ENCODE results near the gene LRP2BP.

Gene LRP2BP

DNA sequence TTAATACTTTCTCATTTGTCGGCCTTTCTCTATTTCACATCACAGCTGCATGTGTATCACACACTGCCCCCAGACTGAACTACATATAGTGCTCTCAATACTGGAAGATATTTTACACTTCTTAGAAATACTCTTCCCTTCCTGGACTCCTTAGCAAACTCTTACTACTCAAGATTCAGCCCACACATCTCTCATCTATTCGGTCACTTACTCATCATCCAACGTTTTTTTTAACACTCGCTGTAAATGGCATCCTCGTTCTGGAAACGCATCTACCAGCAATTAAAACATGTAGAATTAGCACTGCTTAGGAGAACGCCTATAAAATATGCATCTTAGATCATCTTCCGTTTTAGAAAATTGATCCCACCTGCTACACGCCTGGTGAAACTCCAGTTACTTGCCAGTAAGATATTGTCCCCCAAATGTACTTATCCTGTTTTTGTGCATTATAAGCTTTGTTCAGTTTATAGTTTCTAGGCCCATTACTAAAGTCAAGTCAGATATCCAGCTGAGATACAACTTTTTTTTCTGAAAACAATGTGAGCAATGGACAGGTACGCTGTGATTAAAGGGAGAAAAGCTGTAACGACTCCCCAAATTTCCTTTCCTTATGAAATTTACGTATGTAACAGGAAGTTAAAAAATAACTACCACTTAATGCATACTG lies 1.0 kb downstream of the LRP2BP start:
- H3K79me1 ChIP-seq (replicated peaks; ENCODE audit: low read length, poor library complexity, severe bottlenecking), result no peaks in the 10 kb centered on the region
- peaks cover 4% of the 10 kb centered on the region for H3K4me1 ChIP-seq (ENCODE audit: control insufficient read depth, insufficient read depth, low read depth, low read length)
- DNase-seq, result no peak
- H2BK12ac ChIP-seq (ENCODE audit: low read length in 2 of 2), result no peak overlapping the region
- H3K23ac ChIP-seq (ENCODE audit: low read length in 2 of 2), result no peak overlapping the region
- no peak overlapping the region for H3K14ac ChIP-seq (ENCODE audit: low read length in 2 of 2)
- peak overlapping the region in 1 of 2 experiments; percentile 80 for H3K4me3 ChIP-seq (ENCODE audit: insufficient read depth in 1 of 2, low read depth in 1 of 2, low read length in 2 of 2)
- H3K9ac ChIP-seq (ENCODE audit: low read length), result peak overlapping the region; percentile 94
- no peak overlapping the region for H2BK120ac ChIP-seq (ENCODE audit: low read depth, low read length)
- H2BK15ac ChIP-seq (ENCODE audit: low read depth, poor library complexity, severe bottlenecking), result no peak overlapping the region
- H4K8ac ChIP-seq (ENCODE audit: low read length), result no peak overlapping the region
- no peak overlapping the region for H2BK5ac ChIP-seq (ENCODE audit: low read depth, low read length, poor library complexity, severe bottlenecking)
- peaks cover 0 to 11% of the 10 kb centered on the region in 2 experiments for H3K36me3 ChIP-seq (ENCODE audit: control insufficient read depth in 1 of 2, insufficient read depth in 2 of 2, low read depth in 1 of 2, low read length in 2 of 2)
- H2AFZ ChIP-seq (ENCODE audit: low read depth, low read length), result no peak overlapping the region
- no peak overlapping the region for H3K4me2 ChIP-seq (ENCODE audit: low read length, poor library complexity, severe bottlenecking)
- H3K9me3 ChIP-seq (ENCODE audit: control insufficient read depth, low read length), result no peaks in the 10 kb centered on the region
- H3K18ac ChIP-seq (ENCODE audit: low read depth in 1 of 2, low read length in 2 of 2), result no peak overlapping the region
- no peak overlapping the region for H3K27ac ChIP-seq (ENCODE audit: low read length, poor library complexity, severe bottlenecking)
- H2AK5ac ChIP-seq (ENCODE audit: low read length, severe bottlenecking), result no peak overlapping the region
- H4K91ac ChIP-seq (ENCODE audit: low read length), result no peak overlapping the region
- no peaks in the 10 kb centered on the region for H3K27me3 ChIP-seq (ENCODE audit: control insufficient read depth in 1 of 2, insufficient read depth in 1 of 2, low read length in 2 of 2)
- WGBS, result 96% methylated on average over 9 of the region's 12 CpGs
- no peak overlapping the region for H3K4ac ChIP-seq (ENCODE audit: low read depth in 1 of 2, low read length in 2 of 2)

DNA sequence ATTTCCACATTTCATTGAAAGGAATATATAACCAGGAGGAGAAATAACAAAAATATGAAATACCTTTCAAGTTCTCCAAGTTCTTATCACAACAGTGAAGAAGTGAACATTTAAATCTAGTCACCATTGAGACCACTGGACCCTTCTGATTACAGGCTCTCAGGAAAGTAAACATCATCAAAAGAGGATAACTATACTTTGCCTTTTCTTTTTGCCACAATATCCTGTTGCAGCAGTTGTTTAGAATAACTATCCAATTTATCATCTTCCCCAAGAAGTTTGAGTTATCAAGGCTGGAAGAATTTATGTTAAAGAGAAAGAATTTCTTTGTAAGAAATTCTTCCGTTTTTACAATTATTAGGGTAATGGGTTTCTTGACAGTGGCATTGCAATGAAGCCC lies 3.6 kb downstream of the LRP2BP start:
- Histone ChIP-seq H3K4me2 (ENCODE audit: low read length, poor library complexity, severe bottlenecking) (no peak overlapping the region), H3K27me3 (ENCODE audit: control insufficient read depth in 1 of 2, insufficient read depth in 1 of 2, low read length in 2 of 2) (no peaks in the 10 kb centered on the region), H3K79me1 (replicated peaks; ENCODE audit: low read length, poor library complexity, severe bottlenecking) (no peaks in the 10 kb centered on the region), H3K14ac (ENCODE audit: low read length in 2 of 2) (no peak overlapping the region), H2BK5ac (ENCODE audit: low read depth, low read length, poor library complexity, severe bottlenecking) (no peak overlapping the region), H3K4me3 (ENCODE audit: insufficient read depth in 1 of 2, low read depth in 1 of 2, low read length in 2 of 2) (no peak overlapping the region), H3K4me1 (ENCODE audit: control insufficient read depth, insufficient read depth, low read depth, low read length) (peaks cover 4% of the 10 kb centered on the region), H3K23ac (ENCODE audit: low read length in 2 of 2) (no peak overlapping the region), H3K9ac (ENCODE audit: low read length) (no peak overlapping the region), H2AK5ac (ENCODE audit: low read length, severe bottlenecking) (no peak overlapping the region), H4K8ac (ENCODE audit: low read length) (no peak overlapping the region), H2BK12ac (ENCODE audit: low read length in 2 of 2) (no peak overlapping the region), H2BK120ac (ENCODE audit: low read depth, low read length) (no peak overlapping the region), H2BK15ac (ENCODE audit: low read depth, poor library complexity, severe bottlenecking) (no peak overlapping the region), H3K9me3 (ENCODE audit: control insufficient read depth, low read length) (no peaks in the 10 kb centered on the region), H3K36me3 (ENCODE audit: control insufficient read depth in 1 of 2, insufficient read depth in 2 of 2, low read depth in 1 of 2, low read length in 2 of 2) (no peaks in the 10 kb centered on the region), H3K27ac (ENCODE audit: low read length, poor library complexity, severe bottlenecking) (no peak overlapping the region), H2AFZ (ENCODE audit: low read depth, low read length) (no peak overlapping the region), H3K18ac (ENCODE audit: low read depth in 1 of 2, low read length in 2 of 2) (no peak overlapping the region), H3K4ac (ENCODE audit: low read depth in 1 of 2, low read length in 2 of 2) (no peak overlapping the region), H4K91ac (ENCODE audit: low read length) (no peak overlapping the region)
- no peak for DNase-seq
- no CpG with 5 or more reads among the region's 1 CpG for WGBS

DNA sequence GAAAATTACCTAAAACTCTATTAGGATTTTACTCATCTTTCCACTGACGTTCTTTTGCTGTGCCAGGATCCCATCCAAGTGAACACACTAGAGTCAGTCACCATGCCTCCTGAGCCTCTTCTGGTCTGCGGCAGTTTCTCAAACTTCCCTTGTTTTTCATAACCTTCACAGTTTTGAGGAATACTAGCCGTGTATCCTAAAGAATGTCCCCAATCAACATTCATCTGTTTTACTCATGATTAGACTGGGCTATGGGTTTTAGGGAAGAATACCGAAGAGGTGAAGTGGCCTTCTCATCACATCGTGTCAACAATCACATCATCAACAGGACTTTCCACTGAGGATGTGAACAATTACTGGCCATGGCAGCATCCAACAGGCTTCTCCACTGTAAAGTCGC lies 4.8 kb downstream of the LRP2BP start:
- Histone ChIP-seq H3K9ac (ENCODE audit: low read length) (no peak overlapping the region), H3K4ac (ENCODE audit: low read depth in 1 of 2, low read length in 2 of 2) (no peak overlapping the region), H4K91ac (ENCODE audit: low read length) (no peak overlapping the region), H3K14ac (ENCODE audit: low read length in 2 of 2) (no peak overlapping the region), H2BK120ac (ENCODE audit: low read depth, low read length) (no peak overlapping the region), H2BK5ac (ENCODE audit: low read depth, low read length, poor library complexity, severe bottlenecking) (no peak overlapping the region), H2AFZ (ENCODE audit: low read depth, low read length) (no peak overlapping the region), H3K27me3 (ENCODE audit: control insufficient read depth in 1 of 2, insufficient read depth in 1 of 2, low read length in 2 of 2) (no peaks in the 10 kb centered on the region), H3K79me1 (replicated peaks; ENCODE audit: low read length, poor library complexity, severe bottlenecking) (no peaks in the 10 kb centered on the region), H3K23ac (ENCODE audit: low read length in 2 of 2) (no peak overlapping the region), H3K4me2 (ENCODE audit: low read length, poor library complexity, severe bottlenecking) (no peak overlapping the region), H4K8ac (ENCODE audit: low read length) (no peak overlapping the region), H3K9me3 (ENCODE audit: control insufficient read depth, low read length) (no peaks in the 10 kb centered on the region), H3K4me3 (ENCODE audit: insufficient read depth in 1 of 2, low read depth in 1 of 2, low read length in 2 of 2) (no peak overlapping the region), H3K4me1 (ENCODE audit: control insufficient read depth, insufficient read depth, low read depth, low read length) (no peaks in the 10 kb centered on the region), H3K36me3 (ENCODE audit: control insufficient read depth in 1 of 2, insufficient read depth in 2 of 2, low read depth in 1 of 2, low read length in 2 of 2) (no peaks in the 10 kb centered on the region), H2BK12ac (ENCODE audit: low read length in 2 of 2) (no peak overlapping the region), H3K18ac (ENCODE audit: low read depth in 1 of 2, low read length in 2 of 2) (no peak overlapping the region), H2AK5ac (ENCODE audit: low read length, severe bottlenecking) (no peak overlapping the region), H3K27ac (ENCODE audit: low read length, poor library complexity, severe bottlenecking) (no peak overlapping the region), H2BK15ac (ENCODE audit: low read depth, poor library complexity, severe bottlenecking) (no peak overlapping the region)
- WGBS, result 96% methylated on average over 6 of the region's 6 CpGs
- DNase-seq, result no peak

DNA sequence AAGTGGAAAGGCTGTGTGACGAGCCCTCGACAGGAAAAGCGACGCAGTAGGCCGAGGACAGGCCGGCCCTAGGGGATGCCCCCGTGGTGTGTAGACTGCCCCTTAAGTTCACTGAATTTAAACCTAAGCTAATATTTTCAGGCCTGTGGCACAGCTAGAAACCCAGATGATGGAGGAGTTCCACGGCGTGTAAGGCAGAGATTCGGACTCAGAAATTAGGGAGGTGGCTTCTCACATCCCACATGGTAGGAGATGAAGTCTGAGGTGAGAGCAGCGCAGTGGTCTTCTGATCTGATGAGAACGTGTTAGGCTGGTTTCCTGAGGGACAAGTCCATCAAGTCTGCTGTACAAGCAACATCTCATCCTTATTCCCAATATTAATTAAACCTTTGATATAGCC lies 7.8 kb downstream of the LRP2BP start:
- Histone ChIP-seq H3K79me1 (replicated peaks; ENCODE audit: low read length, poor library complexity, severe bottlenecking) (peaks cover 4% of the 10 kb centered on the region), H2BK15ac (ENCODE audit: low read depth, poor library complexity, severe bottlenecking) (no peak overlapping the region), H3K23ac (ENCODE audit: low read length in 2 of 2) (no peak overlapping the region), H3K9ac (ENCODE audit: low read length) (no peak overlapping the region), H3K4me1 (ENCODE audit: control insufficient read depth, insufficient read depth, low read depth, low read length) (peaks cover 4% of the 10 kb centered on the region), H3K18ac (ENCODE audit: low read depth in 1 of 2, low read length in 2 of 2) (no peak overlapping the region), H3K4ac (ENCODE audit: low read depth in 1 of 2, low read length in 2 of 2) (no peak overlapping the region), H3K4me2 (ENCODE audit: low read length, poor library complexity, severe bottlenecking) (no peak overlapping the region), H3K14ac (ENCODE audit: low read length in 2 of 2) (no peak overlapping the region), H3K4me3 (ENCODE audit: insufficient read depth in 1 of 2, low read depth in 1 of 2, low read length in 2 of 2) (no peak overlapping the region), H3K9me3 (ENCODE audit: control insufficient read depth, low read length) (no peaks in the 10 kb centered on the region), H3K36me3 (ENCODE audit: control insufficient read depth in 1 of 2, insufficient read depth in 2 of 2, low read depth in 1 of 2, low read length in 2 of 2) (no peaks in the 10 kb centered on the region), H2BK12ac (ENCODE audit: low read length in 2 of 2) (no peak overlapping the region), H2AK5ac (ENCODE audit: low read length, severe bottlenecking) (no peak overlapping the region), H3K27ac (ENCODE audit: low read length, poor library complexity, severe bottlenecking) (no peak overlapping the region), H4K91ac (ENCODE audit: low read length) (no peak overlapping the region), H2BK120ac (ENCODE audit: low read depth, low read length) (no peak overlapping the region), H2BK5ac (ENCODE audit: low read depth, low read length, poor library complexity, severe bottlenecking) (no peak overlapping the region), H2AFZ (ENCODE audit: low read depth, low read length) (no peak overlapping the region), H4K8ac (ENCODE audit: low read length) (no peak overlapping the region), H3K27me3 (ENCODE audit: control insufficient read depth in 1 of 2, insufficient read depth in 1 of 2, low read length in 2 of 2) (no peaks in the 10 kb centered on the region)
- 94% methylated on average over 12 of the region's 12 CpGs for WGBS
- no peak for DNase-seq

All from mesenchymal stem cell (in vitro differentiated cells and primary cell).